Astrocyte of the cerebellum (primary cell): ENCODE data around the gene MBOAT2.
A peak's percentile ranks its signal among the peaks of the same experiment; 100 is the strongest.

Experiments
- DNase-seq: peaks from one replicate; pipeline ENCODE4 v3.0.0-alpha.2; 2011; ENCODE audit warnings: low read depth
- H3K4me3 ChIP-seq: 2 replicates; pipeline ENCODE4 v1.5.1; 2011; ENCODE audit warnings: mild to moderate bottlenecking, low read depth, low read length, moderate library complexity
- CTCF ChIP-seq: IDR thresholded peaks from 2 replicates; pipeline ENCODE4 v1.5.1; 2012; ENCODE audit warnings: low read length, low read depth, moderate library complexity, mild to moderate bottlenecking; ENCODE audit errors: missing control alignments
- in situ Hi-C: cut with HindIII; loops from 2 replicates; pipeline ENCODE4 v1.10.0; 2017; ENCODE audit warnings: low sequenced_read_pairs

MBOAT2 gene

DNA sequence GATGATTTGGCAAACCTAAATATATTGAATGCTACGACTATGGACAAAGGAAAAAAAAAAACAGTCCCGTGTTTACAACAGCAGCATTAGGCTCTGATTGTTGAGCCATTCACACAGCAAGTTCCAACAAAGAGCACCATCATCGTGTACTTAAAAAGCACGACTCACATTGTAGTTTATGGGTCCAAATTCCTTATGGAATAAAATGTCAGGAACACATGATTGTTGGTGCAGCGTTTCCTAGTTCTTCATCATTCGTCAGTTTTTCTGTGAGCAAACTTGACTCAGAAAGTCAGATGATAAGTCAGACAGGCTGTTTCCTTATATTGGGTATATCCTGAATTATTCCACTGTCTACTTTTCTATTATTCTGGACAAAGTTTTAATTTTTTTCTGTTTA is 156.1 kb downstream of the MBOAT2 start:
- TF ChIP-seq CTCF: no peak
- no peak for DNase-seq
- H3K4me3 ChIP-seq: no peak overlapping the region
- in situ Hi-C loops: no loop called here

- DNase-seq: no peak
- in situ Hi-C loops: no loop called here
- TF ChIP-seq CTCF: no peak
- no peak overlapping the region for H3K4me3 ChIP-seq
Observed at GRCh38 chr2:8841932-8842331, 161.6 kb downstream of the MBOAT2 start.

DNA sequence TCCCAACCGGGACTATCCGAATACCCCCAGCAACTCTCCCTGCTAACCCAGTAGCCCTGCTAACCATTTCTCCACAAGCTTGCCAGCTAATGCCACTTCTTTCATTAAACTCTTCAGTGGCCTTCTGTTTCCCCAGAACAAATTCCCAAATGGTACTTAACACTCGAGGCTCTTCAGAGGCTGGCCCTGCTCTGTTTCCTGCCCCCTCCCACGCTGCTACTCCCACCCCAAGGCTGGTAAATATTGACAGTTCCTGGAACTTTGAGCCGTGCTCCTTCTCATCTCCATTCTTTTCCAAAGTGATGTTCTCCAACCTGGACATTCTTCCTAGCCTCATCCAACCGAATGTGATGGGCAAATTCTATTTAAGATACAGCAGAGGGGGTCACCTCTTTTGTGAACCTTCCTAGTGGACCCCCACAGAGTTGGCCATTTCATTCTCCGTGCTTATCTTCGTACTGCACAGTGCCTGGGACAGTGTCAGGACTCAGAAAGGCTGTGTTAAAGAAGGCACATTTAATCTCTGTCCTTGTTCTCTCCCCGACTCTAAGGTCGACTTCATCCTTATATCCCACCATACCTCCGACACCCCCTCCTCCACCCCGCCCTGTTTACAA is 162.9 kb downstream of the MBOAT2 start:
- no peak for TF ChIP-seq CTCF
- no peak overlapping the region for H3K4me3 ChIP-seq
- DNase-seq: no peak
- in situ Hi-C loops: no loop called here

GRCh38 chr2:8839189-8839965 is 164.1 kb downstream of the MBOAT2 start:
- no peak overlapping the region for H3K4me3 ChIP-seq
- no peak for TF ChIP-seq CTCF
- no peak for DNase-seq
- in situ Hi-C loops: no loop called here

DNA sequence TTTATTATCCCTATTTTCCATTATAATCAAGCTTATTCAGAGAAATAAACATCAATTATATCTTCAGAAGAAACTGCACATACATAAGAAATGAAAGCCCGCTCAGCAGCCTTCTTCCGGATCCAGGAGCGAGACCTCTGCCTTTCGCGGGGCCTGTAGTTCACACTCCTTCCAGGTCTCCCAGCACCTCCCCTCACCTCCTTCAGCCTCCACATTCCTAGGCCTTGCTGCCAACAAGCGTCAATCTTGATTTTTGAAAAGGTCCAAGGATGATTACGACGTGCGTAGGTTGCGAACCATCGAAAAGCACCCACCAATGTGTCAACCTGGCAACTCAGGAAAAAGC is 165.7 kb downstream of the MBOAT2 start:
- DNase-seq: no peak

More for the DNA sequence above, 165.7 kb downstream of the MBOAT2 start:
- H3K4me3 ChIP-seq: peak overlapping the region; percentile 92
- in situ Hi-C loops: no loop called here
- no peak for TF ChIP-seq CTCF
